NCI-H1092 treated with DMSO at 0.1 percent for 48 hours (cell line): ENCODE data around the gene INPP5F.
"Not testable (repeated sequence)": the region's sequence is repeated elsewhere in the genome, so short reads cannot be mapped to it uniquely, and the experiment has no call there.

Source experiments
- DNase-seq: peaks from one replicate; lab custom pipeline; 2025; lab: John Stamatoyannopoulos, UW

The INPP5F gene

DNA sequence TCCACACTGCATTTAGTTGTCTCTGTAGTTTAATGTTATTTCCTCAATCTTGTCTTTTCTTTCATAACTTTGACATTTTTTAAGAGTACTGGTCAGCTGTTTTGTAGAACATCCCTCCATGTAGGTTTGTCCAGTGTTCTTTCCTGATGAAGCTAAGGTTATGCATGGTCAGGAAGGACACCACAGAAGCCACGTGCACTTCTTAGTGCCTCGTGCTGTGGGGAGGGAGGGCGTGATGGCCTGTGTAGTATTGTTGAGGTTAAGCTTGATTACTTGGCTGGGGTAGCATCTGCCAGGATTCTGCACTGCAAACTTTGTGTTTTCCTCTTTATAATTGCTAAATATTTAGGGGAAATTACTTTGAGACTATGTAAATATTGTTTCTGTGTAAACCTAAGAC is 98.4 kb downstream of the INPP5F start:
- no peak for DNase-seq

DNA sequence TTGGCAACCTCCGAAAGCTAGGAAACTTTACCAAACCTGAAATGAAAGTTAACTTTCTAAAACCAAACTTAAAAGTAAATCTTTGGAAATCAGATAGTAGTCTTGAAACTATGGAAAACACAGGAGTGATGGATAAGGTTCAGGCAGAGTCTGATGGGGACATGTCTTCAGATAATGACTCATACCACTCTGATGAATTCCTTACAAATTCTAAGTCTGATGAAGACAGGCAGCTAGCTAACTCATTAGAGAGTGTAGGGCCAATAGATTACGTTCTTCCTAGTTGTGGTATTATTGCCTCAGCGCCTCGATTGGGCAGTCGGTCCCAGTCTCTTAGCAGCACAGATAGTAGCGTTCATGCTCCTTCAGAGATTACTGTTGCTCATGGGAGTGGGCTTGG is 100.9 kb downstream of the INPP5F start:
- no peak for DNase-seq

DNA sequence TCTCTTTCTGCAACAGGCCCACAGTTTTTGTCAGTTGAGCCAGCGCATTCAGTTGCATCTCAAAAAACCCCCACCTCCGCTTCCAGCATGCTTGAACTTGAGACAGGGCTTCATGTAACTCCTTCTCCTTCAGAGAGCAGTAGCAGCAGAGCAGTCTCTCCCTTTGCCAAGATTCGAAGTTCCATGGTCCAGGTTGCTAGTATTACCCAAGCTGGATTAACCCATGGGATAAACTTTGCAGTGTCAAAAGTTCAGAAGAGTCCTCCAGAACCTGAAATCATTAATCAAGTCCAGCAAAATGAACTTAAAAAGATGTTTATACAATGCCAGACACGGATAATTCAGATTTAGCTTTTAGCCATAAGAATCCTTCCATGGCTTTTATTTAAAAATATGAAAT is 101.6 kb downstream of the INPP5F start:
- no peak for DNase-seq

DNA sequence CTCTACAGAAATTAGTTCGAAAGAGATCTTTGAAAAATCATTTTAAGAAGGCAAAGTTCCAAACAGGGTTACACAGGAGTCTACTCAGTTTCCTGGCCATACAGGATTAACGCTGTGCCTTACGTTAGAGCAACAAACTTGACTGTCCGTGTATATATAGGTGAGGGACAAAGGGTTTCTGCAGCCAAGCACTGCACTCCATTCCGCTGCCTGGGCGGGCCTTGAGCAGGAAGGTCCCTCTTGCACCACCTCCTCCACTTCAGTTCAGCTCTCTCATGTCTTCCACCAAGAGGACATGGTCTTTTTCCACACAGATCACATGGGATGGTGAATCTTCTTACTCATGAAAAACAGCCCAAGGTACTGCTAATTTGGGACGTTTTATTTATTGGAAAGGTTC is 103.6 kb downstream of the INPP5F start:
- DNase-seq: no peak

DNA sequence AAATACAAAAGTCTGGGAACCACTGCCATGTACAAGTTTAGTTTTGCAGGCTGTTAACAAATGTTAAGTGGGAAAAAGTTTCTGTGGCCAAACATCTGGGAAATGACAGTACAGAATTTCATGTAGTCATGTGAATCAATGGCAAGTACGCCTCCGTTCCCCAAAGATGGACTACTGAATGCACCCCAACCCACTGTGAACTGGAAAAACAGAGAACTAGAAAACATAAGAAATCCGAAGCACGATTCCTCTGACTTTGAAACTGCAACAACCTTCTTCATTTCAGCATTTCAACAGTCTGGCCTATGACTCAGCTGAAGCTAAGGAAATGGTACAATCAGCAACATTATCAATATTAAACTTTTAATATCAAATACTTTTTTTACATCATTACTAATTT is 105.0 kb downstream of the INPP5F start:
- no peak for DNase-seq

DNA sequence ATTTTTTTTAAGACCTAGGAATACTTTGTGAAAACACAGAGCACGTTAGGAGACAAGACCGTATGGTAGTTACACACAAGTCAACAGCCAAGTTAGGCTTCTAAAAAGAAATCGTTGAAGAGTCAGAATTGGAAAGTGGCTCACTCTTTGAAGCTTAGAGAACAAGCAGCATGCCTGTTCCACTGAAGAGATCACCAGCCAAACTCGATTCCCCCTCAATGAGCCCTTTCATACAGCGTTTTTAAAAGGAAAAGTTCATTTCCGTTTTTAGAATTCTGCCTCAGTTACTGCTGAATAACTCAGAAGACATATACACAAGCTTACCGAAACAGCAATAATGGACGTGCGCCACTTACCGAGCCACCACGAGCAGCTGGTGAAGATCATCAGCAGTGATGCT is 105.8 kb downstream of the INPP5F start:
- DNase-seq: no peak

DNA sequence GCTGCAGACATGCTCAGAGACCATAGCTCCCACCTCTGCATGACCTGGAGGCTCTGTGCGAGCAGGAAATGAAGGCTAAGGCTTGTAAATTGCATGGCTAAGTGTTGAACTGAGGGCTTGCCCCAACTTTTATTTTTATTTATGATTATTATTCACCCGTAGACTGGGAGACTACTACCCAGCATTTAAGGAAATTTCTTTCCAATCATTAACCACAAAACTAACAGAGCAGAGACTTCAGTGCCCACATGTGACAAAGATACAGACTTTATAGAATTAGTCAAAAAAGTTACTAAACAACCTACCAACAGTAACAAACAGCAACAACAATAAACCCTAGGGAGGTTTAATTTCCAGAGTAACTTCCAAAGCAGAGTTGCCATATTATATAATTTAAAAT is 107.1 kb downstream of the INPP5F start:
- DNase-seq: no peak

DNA sequence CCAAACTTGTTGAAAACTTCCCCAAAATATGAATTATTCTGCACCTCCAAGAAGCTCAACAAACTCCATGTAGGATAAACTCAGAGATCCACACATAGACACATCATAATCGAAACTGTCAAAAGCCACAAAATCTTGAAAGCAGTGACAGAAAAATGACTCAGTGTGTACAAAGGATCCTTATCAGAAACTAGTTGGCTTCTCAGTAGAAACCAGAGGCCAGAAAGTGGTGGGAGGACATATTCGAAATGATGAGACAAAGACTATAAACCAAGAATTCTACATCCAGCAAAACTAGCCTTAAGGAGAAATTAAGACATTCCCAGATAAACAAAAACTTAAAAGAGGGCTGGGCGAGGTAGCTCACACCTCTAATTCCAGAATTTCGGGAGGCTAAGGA is 108.3 kb downstream of the INPP5F start:
- no peak for DNase-seq

DNA sequence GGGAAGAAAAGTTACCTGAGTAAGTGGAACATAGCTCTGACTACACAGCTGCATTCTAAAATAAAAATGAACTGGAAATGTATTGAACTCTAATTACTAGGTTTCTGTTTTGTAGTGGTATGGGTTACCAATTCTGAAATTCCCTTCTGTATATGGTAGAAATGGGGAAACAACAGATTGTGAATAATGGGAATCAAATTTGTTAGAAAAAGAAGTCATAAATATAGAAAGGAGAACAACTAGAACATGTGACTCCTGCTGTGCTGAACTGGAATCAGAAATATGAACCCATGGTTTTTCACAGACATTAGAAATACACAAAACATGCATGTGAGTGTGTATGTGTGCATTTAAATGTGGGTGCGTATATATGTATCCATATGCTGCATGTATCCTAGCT is 119.8 kb downstream of the INPP5F start:
- DNase-seq: no peak

DNA sequence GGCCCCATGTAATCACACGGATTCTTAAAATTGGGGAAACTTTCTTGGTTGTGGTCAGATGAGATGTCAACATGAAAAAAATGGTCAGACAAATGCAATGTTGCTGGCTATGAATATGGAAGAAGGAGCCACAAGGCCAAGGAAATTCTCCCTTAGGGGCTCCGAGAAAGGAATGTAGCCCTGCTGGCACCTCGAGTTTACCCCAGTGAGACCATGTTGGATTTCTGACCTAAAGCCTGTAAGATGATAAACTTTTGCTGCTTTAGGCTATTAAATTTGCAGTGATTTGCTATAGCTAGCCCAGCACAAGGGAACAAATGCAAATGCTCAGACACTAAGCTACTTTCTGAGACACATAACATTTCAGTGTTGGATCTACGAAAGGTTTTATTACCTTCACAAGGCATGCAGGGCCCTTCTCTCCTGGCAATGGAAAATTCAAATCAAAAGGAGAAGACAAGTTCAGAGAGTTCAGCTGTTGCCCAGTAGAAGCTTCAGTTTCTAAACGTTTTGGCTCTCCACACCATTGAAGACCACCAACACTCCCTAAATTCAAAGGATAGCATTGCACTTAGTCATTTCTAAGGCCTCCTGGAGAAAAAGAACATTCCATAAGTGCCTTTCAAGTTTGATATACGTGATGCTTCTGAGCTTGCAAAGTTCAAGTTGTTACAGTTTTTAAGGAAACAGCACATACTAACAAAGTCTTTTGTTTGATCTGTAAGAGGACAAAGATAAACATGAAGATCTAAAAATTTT is 123.4 kb downstream of the INPP5F start:
- DNase-seq: no peak

DNA sequence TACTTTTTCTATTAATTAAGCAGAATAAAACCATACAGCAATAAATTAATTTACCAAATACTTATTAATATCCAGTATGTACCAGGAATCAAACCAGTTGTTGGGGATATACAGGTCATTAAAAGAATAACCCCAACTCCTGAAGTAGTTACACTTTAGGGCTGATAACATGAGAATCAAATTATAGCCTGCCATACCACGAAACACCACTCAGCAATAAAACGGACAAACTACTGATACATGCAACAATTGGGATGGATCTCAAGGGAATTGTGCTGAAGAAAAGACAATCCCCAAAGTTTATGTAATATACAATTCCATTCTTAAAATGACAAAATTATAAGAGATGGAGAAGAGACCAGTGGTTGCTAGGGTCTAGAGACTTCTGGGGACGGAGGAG is 124.1 kb downstream of the INPP5F start:
- DNase-seq: no peak

DNA sequence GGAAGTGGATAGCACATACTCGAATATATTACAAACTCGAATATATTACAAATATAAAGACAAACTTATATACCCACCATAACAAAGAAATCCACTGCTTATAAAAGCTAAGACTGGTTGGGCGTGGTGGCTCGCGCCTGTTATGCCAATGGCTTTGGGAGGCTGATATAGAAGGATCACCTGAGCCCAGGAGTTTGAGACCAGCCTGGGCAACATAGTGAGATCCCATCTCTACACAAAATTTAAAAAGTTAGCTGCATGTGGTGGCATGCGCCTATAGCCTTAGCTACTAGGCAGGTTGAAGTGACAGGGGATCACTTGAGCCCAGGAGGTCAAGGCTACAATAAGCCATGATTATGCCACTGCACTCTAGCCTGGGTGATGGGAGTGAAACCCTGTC is 126.4 kb downstream of the INPP5F start:
- no peak for DNase-seq

DNA sequence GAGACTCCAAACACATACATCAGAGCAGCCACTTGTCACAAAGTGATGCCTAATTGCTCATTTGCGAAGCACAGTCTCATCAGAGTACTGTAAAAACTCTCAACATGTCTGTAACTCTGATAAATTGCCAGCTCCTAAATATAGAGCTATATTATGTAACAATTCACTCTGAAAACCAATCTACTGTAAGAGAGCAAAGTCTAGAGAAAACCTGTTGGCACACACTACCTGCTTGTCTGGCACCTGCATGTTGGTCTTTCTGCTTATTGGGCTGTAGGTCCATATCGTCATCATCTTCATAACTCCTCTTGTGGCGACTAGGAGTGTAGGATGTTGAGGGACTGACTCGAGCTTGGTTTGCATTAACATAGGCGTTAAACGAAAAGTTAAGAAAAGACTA is 127.0 kb downstream of the INPP5F start:
- no peak for DNase-seq

DNA sequence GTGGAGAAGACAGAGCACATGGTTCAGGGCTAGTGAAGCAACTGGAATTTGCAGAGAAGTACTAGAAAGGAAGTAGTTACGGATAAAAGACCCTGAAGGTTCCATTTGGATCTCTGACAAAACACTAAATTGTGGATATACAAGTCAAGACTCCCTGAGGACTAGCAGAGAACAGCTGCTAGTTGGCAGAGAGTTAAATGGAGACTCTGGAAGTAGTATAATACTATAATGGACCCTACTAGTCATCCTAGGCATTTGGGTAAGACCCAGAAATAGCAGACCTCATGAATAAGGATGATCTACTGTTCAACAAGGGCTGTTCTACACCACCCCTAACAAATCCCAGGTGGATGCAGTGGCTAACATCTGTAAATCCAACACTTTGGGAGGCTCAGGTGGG is 127.7 kb downstream of the INPP5F start:
- DNase-seq: no peak

DNA sequence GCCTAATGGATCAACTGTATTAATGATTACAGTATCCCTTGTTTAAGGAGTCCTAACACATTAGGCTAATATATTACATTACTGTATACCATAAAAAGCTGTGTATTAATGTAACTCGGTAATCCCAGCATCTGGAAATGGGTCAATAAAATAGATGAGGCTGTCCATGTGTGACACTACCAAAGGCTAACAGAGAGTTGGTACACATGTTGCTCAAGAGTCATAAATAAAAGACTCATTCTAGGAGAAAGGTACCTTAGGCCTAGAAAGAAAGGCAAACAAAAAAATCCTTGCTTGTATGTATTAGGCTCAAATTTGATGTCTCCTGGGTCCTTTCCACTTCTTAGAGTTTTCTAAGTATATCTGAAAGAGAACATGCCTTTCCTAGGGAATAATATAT is 132.2 kb downstream of the INPP5F start:
- no peak for DNase-seq

DNA sequence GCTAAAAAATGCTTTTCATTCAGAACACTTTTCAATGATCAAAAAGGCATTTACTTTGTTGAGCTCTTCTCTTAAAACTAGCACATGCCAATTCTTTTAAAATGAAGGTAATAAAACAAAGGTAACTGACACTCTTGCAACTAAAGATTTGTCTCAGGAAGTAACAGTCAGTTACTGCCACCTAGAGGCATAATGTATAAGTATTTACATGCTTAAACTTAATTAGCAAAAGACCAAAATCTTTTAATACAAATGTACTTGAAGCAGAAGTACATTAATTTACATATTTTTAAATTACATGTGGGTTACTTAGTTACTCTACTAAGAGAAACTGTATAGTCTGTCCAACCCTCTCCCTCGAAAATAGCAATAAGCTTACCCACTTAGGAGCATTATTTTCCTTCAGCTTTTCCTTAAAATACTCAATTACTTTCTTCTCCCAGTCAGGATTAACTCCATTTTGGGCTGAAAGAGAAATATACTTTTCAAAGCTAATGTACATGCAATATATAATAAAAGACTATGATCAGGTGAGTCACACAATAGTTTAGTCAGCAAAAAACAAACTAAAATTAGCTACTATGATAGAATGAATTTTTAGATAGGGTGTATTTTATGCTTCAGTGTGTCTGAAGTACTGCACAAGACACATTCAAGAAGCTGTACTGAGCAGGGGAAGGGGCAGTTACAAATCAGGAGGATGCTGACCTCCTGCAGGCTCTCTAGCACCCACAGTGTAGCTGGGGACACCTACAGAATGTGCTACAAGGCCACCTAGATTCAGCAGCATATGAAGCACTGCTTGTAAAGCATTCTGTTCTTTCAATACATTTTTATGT is 133.8 kb downstream of the INPP5F start:
- DNase-seq: no peak

DNA sequence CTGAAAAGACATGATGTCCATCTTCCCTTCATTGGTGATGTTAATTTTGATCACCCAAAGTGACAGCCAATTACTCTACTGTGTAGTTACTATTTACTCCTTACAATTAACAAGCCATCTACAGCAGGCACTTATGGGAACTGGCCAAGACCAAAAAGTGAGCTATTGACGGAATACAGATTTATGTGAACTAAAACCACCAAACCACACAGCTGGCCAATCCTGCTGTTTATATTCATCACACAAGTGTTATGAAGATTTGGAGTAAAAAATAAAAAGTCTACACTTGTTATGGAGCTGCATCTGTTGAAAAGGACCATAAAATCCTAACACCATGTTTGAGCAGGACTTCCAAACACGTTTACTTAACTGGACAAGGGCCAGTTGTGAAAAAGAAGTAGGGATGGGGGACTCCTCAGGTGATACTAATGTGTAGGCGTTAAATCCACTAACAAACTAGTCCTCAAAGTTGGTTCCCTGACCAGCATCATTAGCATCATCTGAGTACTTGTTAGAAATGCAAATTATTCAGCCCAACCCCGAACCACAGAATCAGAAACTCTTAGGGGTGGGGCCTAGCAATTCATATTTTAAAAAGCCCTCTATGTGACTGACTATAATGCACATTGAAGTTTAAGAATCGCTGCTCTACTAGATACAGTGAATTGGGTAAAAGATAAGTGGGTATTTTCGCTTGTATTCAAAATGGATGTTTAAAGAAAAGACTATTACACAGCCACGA is 135.2 kb downstream of the INPP5F start:
- no peak for DNase-seq

DNA sequence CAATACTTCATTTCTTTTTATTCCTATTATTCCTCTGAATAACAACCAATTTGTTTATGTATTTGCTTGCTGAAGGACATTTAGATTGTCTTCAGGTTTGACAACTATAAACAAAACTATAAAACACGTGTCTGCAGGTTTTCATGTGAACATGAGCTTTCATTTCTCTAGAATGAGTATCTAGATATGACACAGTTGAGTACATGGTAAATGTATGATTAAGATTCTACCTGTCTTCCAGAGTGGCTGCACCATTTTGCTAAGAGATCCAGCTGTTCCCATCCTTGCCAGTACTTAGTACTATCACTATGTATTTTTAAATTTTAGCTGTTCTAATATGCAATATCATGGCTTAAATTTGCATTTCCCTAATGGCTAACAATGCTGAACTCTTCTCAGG is 136.7 kb downstream of the INPP5F start:
- DNase-seq: no peak

DNA sequence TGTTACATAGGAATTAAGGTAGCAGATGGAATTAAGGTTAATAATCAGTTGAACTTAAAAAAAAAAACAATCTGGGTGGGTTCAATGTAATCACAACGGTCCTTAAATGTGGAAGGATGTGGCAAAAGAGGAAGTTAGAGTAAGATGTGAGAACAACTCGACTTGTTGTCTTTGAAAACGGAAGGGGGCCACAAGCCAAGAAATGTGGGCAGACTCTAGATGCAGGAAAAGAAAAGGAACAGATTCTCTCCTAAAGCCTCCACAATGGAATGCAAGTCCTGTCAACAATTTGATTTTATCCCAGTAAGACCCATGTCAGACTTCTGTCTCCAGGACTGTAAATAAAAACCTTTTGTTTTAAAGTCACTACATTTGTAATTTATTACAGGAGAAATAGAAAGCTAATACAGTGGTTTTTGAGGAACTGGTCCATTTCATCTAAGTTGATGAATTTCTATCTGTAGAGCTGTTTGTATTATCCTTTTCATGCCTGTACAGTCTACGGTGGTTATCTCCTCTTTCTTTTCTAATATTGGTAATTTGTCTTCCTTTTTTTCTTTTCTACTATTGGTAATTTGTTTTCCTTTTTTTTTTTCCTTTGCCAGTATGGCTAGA is 138.2 kb downstream of the INPP5F start:
- no peak for DNase-seq

DNA sequence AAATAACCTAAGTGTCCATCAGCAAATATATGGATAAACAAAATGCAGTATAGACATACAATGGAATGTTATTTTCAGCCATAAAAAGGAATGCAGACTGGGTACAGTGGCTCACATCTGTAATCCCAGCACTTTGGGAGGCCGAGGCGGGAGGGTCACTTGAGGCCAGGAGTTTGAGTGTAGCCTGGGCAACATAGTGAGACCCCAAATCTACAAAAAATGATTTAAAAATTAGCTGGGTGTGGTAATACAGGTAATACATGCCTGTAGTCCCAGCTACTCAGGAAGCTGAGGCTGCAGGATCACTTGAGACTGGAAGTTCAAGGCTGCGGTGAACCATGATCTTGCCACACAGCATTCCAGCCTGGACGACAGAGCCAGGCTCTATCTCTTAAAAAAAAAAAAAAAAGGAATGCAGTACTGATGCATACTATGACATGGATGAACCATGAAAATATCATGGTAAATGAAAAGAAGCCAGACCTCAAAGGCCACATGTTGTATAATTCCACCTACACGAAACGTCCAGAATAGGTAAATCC is 139.9 kb downstream of the INPP5F start:
- no peak for DNase-seq

DNA sequence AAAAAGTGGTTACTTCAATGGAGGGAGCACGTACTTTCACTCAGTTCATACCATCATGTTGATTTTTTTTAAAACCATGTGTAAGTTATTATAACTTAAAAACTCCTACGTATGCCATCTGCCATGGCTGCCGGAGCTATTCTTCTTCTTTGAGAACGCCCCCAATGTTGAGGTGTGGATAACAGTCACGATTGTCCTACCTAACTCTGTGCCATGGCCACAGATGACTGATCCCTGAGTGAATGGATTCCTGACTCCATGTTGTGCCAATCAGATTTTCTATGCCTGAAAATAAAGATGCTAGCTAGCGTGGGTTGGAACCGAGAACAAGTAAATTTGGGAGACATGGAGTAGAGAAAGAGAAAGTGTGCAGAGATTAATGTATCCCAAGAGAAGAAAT is 141.5 kb downstream of the INPP5F start:
- DNase-seq: no peak

DNA sequence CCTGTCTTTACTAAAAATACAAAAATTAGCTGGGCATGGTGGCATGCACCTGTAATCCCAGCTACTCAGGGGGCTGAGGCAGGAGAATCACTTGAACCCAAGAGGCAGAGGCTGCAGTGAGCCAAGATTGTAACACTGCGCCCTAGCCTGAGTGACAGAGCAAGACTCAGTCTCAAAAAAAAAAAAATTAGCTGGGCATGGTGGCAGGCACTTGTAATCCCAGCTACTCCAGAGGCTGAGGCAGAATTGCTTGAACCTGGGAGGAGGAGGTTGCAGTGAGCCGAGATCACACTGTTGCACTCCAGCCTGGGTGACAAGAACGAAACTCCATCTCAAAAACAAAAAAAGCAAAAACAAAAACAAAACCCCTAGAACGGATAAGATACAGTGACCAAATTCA is 143.5 kb downstream of the INPP5F start:
- DNase-seq: not testable (repeated sequence)
